NCI-H1048 (cell line): ENCODE measurements around the gene SLC25A24.
"Not testable (repeated sequence)": the region's sequence is repeated elsewhere in the genome, so short reads cannot be mapped to it uniquely, and the experiment has no call there.

Source experiments
- DNase-seq: peaks from one replicate; lab custom pipeline; 2025; lab: John Stamatoyannopoulos, UW

SLC25A24 gene

DNA sequence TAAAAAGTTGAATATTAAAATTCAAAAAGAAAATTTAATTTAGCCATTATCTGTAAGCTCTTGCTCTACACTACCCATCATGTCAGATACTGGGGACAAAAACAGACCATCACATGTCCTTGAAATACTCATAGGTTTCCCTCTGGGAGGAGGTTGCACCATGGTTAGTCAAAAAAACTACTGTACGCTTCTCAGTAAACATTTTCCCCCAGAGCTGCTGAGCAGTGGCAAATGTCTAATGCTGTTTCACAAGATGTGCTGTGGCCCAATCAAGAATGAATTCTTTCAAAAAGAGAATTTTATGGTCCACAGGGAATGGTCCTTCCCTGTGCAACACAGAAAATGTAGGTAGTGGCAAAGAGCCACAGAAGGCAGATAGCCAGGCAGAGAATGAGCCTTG, 6.1 kb downstream of the SLC25A24 start:
- no peak for DNase-seq

GRCh38 chr1:108193333-108193732, 6.8 kb downstream of the SLC25A24 start:
- DNase-seq, result no peak

GRCh38 chr1:108192581-108192980, 7.6 kb downstream of the SLC25A24 start:
- no peak for DNase-seq

DNA sequence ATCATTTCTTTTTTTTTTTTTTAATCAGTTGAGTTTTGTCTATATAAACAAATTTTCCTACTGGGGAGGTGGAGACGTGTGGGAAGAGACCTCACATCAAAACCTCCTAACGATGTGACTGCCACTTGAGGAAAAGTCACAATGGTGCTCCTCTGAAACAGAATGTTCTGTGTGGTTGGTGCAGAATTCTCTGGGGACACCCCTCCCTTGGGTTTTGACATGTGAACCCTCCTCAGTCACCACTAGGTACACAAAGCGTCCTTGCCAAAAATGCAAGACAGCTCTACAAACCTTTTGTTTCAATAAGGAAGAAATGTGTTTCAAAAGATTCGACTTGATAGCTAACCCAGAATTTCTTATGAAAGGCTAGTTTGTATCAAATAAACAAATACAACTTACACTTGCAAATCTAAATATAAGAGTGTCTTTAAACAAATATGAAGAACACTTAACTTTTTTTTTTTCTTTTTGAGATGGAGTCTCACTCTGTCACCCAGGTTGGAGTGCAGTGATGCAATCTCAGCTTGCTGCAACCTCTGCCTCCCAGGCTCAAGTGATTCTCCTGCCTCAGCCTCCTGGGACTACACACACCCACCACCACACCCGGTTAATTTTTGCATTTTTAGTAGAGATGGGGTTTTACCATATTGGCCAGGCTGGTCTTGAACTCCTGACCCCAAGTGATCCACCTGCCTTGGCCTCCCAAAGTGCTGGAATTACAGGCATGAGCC, 9.3 kb downstream of the SLC25A24 start:
- DNase-seq, result no peak

DNA sequence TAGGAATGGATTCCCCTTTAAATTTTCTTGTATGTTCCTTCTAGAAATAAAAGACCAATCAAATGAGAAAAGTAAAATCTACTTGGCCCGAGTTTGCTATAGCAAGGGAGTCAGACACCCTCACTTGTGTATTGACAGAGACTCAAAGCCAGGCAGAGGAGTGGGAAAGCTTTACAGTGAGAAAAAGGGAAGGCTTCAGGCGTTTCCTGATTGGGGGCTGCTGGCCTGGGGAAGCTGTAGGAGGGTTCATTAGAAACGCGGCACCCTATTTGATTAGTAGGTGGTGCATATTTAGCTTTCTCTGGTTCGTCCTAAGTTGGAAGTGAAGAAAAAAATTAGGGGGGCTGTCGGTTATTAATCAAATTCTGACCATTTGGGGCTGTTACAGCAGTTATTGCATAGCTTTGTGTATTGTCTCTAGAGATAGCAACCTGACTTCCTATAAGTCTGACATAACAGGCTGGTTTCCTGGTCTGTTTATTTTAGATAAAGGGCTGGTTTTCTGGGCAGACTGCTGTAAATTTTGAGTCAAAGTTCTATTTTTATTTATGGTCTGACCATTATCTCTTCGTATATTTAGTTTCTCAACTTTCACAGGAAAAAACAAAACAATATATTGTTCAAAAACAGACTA, 10.0 kb downstream of the SLC25A24 start:
- no peak for DNase-seq

DNA sequence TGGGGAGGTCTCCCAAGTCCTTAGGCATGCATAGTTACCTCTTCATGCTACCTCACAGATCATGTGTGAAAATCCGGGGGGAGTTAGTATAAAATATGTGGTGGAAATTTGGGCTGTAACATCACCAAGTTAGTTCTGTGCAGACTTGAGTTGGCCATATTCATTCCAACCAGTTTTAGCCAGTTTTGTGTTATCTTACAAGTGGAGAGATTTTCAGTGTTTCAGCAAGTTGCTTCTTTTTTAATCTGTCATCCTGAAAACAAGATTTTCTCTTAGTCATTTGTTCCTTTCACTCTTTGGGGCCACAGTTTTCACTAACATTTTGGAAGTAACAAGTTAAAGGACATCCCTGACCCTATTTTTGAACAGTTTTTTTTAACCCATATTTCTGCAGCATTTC, 11.3 kb downstream of the SLC25A24 start:
- no peak for DNase-seq

- no peak for DNase-seq
Measured at GRCh38 chr1:108182959-108183700, 17.0 kb downstream of the SLC25A24 start.

GRCh38 chr1:108179018-108179417, 21.1 kb downstream of the SLC25A24 start:
- no peak for DNase-seq

DNA sequence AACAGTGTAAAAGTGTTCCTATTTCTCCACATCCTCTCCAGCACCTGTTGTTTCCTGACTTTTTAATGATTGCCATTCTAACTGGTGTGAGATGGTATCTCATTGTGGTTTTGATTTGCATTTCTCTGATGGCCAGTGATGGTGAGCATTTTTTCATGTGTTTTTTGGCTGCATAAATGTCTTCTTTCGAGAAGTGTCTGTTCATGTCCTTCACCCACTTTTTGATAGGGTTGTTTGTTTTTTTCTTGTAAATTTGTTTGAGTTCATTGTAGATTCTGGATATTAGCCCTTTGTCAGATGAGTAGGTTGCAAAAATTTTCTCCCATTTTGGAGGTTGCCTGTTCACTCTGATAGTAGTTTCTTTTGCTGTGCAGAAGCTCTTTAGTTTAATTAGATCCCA, 37.7 kb downstream of the SLC25A24 start:
- DNase-seq, result not testable (repeated sequence)

- not testable (repeated sequence) for DNase-seq
Measured at GRCh38 chr1:108159951-108160350, 40.2 kb downstream of the SLC25A24 start.

- DNase-seq, result no peak
Measured at GRCh38 chr1:108158893-108159453, 41.2 kb downstream of the SLC25A24 start.

- DNase-seq, result no peak
Measured at GRCh38 chr1:108154314-108154713, 45.8 kb downstream of the SLC25A24 start.

GRCh38 chr1:108152782-108153222, 47.3 kb downstream of the SLC25A24 start:
- DNase-seq, result no peak

DNA sequence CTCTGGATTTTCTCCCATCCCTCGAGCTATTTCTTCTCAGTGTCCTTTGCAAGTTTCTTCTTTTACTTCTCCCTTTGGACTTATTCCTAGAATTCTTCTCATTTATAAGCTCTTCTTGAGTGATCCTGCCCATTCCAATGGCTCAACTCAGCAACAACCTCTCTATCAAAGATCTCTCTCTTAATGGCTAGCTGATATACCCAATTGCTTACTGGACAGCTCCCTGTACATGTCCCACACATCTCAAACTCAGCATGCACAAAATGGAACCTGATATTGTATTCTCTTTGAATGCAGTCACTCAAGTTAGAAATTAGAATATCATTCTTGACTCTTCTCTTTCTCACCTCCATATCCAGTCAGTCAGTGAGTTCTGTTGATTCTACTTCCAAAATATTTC, 48.6 kb downstream of the SLC25A24 start:
- DNase-seq, result no peak

GRCh38 chr1:108149796-108150467, 50.2 kb downstream of the SLC25A24 start:
- no peak for DNase-seq

DNA sequence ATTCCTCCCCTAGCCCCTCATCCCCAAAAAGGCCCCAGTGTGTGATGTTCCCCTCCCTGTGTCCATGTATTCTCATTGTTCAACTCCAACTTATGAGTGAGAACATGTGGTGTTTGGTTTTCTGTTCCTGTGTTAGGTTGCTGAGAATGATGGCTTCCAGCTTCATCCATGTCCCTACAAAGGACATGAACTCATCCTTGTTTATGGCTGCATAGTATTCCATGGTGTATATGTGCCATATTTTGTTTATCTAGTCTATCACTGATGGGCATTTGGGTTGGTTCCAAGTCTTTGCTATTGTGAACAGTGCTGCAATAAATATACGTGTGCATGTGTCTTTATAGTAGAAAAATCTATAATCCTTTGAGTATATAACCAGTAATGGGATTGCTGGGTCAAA, 55.6 kb downstream of the SLC25A24 start:
- not testable (repeated sequence) for DNase-seq

GRCh38 chr1:108142773-108143394, 57.3 kb downstream of the SLC25A24 start:
- DNase-seq, result no peak

GRCh38 chr1:108142258-108142657, 57.9 kb downstream of the SLC25A24 start:
- DNase-seq, result no peak

DNA sequence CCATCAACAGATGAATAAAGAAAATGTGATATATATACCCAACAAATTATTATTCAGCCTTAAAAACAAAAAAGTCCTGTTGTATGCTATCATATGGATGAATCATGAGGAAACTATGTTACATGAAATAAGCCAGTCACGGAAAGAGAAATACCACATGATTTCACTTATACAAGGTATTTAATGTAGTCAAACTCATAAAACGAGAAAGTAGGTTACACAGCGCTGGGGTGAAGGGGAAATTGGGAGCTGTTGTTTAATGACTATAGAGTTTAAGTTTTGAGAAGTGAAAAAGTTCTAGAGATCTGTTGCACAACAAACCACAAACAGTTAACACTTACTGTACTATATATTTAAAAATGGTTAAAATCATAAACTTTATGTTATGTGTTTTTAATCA, 58.5 kb downstream of the SLC25A24 start:
- DNase-seq, result no peak

GRCh38 chr1:108140936-108141335, 59.2 kb downstream of the SLC25A24 start:
- DNase-seq, result no peak

- DNase-seq, result no peak
Measured at GRCh38 chr1:108140177-108140576, 60.0 kb downstream of the SLC25A24 start.

DNA sequence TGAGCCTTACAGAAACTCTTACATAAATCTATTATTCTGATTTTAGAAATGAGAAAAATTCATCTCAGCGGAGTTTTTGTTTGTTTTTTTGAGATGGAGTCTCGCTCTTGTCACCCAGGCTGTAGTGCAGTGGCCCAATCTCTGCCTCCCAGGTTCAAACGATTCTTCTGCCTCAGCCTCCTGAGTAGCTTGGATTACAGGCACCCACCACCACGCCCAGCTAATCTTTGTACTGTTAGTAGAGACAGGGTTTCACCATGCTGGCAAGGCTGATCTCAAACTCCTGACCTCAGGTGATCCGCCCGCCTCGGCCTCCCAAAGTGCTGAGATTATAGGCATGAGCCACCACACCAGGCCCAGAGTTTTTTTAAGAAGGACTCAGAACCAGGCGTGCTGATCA, 60.6 kb downstream of the SLC25A24 start:
- not testable (repeated sequence) for DNase-seq
